NCI-H526 (cell line): ENCODE results near the gene MRPS34.
A peak's percentile ranks its signal among the peaks of the same experiment; 100 is the strongest.
"Not testable (repeated sequence)": the region's sequence is repeated elsewhere in the genome, so short reads cannot be mapped to it uniquely, and the experiment has no call there.

Experiments
- DNase-seq, 2 experiments: peaks; one replicate each; lab custom pipeline; 2025; lab: John Stamatoyannopoulos, UW

The MRPS34 gene

DNA sequence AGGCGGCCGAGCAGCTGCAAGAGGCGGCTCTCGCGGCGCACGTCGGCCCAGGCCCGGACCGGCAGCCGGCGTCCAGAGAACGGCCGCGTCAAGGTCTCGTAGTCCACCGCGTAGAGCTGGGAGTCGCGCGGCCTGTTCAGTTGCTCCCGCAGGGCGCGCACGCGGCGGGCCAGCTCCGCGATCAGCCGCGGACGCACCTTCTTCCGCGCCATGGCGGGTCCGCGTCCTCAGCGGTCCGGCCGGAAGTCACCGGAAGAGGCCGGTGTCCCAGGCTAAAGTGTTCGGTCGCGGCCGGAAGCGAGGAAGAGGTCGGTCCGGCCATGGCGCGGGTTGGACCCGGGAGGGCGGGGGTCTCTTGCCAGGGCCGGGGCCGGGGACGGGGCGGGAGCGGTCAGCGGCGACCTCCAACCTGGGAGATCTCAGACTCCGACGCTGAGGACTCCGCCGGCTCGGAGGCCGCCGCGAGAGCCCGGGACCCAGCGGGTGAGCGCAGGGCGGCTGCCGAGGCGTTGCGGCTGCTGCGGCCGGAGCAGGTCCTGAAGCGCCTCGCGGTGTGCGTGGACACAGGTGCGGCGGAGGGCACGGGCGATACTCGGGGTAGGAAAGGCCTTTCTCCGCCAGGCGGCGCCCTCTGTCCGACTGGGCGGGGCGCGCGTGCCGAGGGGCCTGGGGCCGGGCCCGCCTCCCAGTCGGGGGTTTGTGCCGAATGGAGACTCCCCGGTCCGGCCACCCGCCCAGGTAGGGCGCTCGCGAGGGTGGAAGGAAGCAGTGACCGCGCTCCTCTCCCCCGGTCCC, at the start of gene MRPS34:
Gene MRPS34 (minus strand): TSS at position 227 of the 795 bp plus-strand sequence. CDS start 15 bp downstream, at position 212.
- peak; percentile 30 to 84 for DNase-seq

DNA sequence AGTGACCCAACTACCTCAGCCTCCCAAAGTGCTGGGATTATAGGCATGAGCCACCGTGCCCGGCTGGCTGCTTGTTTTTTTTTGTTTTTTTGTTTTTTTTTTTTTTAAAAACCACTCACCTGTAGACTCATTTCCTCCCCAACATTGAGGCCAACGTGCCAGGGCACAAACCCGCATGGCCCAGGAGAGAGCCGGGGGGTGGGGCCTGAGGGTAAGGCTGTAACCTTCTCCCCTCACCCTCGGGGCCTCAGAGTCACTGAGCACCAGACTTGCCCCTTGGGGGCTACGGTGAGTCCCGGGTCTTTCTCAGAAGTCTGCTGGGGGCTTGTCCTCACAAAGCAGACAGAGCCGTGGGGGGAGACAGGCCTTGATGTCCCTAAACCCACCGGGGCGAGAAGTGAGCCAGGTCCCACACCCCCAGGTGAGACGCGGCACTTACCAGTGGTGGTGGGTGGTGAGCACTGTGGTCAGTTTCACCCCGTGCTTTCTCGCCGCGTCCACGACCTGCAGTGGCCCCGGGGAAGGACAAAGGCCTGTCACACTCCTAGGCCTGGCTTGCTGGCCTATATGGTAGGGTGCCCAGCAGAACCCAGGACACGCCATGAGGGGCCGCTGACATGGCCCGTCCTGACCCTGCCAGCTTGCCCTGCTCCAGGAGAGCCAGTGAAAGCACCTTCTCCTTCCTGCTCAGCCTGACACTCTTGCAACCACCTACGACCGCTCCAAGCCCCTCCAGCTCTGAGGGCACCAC, 49.1 kb upstream of the MRPS34 start:
- no peak for DNase-seq

DNA sequence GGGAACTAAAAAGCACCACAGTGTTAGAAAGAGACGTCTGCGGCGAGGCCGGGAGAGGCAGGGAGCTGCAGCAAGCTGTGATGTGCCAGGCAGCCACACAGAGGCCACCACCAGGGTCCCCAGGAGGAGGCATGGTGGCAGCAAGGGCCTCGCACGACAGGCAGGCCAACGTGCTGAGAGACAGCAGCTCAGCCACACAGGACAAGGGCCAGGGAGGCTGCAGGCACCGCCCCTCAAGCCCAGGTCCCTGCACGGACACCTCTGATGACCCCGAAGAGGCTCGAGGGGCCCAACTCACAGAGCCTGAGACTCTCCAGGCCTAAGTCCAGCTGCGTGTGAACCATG, 48.0 kb upstream of the MRPS34 start:
- DNase-seq = no peak

DNA sequence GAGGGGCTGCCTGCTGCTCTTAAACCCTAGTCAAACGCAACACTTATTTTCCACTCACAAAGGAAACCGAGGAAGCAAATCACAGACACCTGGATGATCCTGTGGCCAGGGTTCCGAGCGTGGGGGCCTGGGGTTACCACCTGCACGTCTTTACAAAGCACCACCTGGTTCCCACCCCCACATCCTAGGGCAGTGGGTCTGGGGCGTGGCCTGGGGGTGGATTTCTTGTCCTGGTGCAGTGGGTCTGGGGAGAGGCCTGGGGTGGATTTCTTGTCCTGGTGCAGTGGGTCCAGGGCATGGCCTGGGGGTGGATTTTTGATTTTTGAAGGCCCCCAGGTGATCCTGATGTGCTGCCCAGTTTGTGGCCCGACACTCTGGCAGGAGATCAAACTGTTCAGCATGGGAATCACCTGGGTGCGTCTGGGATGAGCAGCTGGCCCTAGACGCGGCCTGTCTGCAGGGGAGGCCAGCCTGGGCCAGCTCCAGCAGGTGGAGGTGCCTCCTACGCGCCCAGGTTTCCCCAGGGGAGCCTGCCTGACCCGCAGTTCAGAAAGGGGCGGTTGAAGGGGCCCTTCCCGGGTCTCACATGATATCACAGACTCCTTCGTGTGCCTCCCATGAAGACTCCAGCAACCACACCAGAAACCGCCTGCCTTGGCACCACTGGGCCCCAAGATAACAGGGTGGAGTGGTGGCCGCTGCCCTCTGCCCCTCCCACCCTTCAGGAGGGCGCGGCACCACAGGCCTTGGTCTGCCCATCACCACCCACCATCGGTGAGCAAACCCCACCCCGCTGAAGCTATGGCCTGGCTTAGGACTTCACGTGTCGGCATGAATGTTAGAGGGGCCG, 47.4 kb upstream of the MRPS34 start:
- no peak for DNase-seq

DNA sequence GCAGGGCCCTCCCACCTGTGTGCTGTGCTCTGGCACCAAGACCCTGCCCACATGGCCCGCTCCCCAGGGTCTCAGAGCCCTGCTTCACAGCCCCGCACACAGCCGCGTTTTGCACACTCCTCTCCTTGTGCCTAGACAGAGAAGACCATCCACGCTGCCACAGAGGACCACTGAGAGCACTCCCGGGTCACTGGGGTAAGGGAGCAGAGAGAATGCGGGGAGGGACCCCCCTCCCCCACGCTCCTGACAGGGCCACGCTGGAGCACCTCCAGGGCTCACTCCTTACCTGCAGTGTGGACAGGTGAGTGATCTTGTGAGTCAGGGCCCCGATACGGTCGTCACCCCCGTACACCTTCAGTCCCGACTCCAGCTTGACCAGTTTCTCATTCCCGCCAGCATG, 46.7 kb upstream of the MRPS34 start:
- no peak for DNase-seq

DNA sequence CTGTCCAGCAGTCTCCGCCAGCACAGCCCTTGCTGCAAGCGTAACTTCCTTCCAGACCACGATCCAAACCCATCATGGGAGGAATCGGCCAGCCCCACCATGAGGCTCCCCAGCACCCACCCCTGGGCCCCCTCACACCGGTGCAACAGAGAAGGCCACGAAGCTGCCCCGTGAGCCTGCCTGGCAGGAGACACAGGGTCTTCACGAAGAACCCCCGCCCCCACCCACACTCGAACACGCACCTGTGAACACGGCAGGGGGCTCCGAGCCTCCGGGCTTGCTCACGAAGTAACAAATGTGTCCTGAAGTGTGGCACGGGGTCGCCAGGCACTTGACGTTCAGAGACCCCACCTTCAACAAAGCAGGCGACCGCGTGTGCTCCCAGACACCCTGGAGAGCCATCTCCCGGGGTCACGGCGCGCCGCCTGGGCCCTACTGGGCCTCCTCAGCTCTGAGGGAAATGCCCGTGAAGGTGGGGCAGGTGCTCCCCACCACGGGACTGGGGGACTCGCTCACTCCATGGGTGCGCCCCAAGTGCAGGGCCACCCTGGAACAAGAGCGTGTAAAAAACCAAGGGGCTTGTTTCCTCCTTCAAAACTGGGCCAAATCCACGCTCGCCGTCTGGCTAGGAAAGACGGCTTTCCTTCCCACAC, 46.1 kb upstream of the MRPS34 start:
- no peak for DNase-seq

DNA sequence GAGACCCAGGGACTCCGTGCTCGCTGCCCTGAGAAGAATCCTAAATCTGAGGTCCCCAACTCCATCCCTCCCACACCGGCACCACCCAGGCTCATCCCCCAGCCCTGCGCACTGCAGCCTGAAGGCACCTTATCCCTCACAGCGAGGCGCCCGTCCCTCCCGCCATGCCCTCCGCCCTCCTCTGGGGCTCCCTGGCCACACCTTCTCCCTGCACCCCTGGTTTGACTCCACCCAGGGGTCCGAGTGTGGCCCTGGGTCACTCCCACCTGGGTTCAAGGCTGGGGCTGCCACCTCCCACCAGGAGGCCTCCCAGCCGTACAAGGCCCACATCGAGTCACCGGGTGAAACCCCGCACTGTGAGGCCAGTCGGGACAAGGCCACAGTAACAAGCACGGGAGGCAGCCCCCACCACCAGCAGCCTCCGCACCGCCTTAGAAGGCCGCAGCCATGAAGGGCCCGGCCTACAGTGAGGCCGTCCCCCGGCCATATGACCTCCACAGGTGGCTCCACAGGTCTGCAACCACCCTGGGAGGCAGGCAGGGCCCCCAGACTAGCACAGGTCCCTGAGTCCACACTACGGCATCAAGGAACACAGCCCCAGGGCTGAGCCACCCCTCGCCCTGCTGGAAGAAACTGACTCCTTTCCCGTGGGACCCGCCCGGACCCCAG, 45.4 kb upstream of the MRPS34 start:
- DNase-seq = no peak

DNA sequence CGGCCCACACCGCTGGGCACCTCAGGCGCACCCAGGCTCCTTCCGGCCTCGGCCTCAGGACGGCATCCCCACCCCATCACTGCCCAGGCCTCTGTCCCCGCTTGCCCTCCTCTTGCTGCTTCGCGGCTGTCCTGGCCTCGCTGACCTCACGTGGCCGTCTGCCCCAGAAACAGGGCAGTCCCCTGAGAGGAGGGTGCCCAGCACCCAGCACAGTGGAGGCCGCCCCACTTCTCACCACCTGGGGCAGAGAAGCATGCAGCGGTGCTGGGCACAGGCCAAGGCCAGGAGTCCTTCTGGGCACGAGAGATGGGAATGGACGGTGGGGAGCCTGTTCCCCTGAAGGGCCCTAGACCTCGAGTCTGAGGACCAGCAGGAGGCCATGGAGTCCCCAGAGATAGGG, 44.8 kb upstream of the MRPS34 start:
- DNase-seq = no peak

DNA sequence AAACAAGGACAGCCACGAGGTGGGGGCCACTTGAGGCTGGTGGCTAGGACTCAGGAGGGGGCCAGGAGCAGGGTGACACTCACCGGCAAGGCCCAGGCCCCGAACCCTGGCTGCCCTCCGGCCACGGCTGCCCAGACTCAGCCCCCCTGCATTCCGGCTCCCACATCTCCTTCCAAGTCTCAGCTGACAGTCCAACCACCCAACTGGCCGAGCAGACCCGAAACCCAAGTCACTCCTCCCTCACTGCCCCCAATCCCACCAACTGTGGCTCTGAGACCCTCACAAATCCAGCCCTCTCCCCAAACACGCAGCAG, 44.3 kb upstream of the MRPS34 start:
- DNase-seq = no peak

DNA sequence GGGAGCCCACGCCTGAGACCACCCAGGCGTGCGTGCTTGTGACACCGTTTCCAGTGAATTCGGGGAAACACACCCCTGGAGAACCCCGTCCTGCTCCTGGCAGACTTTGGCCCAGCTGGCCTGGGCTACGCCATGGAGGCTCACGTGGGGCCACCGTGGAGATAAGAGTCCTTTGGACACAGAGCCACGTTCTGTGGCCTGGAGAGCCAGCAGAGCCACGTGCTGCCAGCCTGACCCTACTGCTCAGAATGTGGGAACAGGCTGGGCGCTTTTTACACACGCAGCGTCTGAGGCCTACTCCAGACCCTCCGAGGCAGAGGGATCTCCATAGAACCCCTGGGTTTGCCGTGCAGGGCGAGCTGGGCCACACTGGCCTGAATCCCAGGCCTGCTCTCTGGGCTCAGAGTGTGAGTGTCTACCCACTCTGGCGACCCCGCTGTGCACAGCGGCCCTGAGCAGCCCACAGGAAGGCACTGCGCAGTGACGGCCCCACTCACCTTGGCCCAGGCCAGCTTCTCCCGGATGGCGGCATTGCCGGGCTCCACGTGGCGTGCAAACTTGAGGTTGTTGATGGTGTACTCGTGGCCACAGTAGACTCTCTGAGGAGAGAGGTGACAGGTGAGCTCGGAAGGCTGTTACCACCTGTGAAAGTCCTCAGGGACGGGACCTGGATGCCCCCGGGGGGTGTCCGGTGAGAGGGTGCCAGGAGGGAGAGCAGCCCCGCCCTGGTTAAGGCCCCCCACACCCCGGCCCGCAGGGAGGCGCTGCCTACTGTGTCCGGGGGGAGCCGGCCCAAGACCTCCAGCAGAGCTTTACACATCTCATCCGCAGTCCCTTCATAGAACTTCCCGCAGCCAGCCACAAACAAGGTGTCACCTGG, 43.7 kb upstream of the MRPS34 start:
- no peak for DNase-seq

DNA sequence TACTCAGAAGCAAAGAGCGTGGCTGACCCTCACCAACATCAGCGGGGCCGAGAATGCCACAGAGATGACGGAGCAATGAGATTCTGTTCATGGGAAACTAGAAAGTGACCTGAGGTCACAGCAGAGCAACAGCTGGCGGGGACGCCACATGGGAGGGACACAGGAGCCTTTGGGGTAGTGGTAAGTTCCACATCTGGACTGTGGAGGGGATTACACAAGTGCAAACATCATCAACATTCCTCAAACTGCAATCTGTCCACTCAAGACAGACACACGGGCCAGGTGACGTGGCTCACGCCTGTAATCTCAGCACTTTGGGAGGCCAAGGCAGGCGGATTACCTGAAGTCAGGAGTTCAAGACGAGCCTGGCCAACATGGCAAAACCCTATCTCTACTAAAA, 42.5 kb upstream of the MRPS34 start:
- DNase-seq = no peak

DNA sequence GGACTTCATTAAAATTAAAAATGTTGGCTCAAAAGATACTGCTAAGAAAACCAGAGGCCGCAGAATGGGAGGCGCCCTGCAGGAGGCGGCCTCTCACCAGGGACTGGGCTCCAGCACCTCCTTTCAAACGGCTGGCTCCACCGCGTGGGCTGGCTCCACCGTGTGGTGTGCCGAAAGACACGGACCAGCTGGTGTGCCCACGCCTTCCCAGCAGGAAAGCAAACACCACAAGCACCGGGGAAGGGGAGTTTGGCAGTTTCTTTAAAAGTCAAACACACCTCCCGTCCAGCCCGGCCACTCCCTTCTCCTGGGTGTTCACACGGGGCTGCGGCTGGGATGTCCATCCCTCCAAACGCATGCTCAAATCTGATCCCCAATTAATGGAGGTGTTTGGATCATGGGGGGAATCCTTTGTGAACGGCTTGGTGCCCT, 39.8 kb upstream of the MRPS34 start:
- peak; percentile 3 to 67 for DNase-seq

DNA sequence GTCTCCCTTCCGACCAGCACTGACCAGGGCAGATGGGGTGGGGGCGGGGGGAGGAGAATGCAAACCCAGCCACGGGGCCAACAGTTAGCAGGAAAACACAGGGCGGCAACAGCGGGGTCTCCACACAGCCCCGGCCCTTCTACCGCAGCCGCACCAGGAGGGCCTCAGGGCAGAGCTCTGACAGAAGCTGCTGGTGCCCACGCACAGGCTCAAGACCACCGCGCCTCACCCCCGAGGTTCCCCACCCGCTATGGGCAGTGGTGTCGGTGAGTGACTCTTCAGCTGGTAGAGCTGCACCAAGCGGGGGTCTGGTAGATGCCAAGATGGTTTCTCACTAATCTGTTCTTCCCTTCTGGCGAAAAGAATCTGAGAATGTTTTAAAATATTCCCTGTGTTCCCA, 37.6 kb upstream of the MRPS34 start:
- DNase-seq = no peak

DNA sequence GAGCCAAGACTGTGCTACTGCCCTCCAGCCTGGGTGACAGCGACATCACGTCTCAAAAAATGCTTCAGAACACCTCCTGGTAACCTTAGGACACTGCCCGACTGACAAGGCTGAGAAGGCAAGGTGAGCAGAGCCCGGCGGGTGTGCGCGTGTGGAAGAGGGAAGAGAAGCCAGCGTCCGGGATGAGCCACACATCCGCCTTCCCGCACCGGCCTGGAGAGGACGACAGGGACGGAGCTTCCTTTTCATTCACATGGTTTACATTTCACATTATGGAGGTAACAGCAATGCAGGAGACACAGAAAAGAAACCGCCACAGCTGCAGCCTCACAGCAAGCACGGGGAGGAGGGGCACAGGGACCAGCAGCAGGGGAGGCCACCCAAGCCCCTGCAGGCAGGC, 37.2 kb upstream of the MRPS34 start:
- no peak for DNase-seq

DNA sequence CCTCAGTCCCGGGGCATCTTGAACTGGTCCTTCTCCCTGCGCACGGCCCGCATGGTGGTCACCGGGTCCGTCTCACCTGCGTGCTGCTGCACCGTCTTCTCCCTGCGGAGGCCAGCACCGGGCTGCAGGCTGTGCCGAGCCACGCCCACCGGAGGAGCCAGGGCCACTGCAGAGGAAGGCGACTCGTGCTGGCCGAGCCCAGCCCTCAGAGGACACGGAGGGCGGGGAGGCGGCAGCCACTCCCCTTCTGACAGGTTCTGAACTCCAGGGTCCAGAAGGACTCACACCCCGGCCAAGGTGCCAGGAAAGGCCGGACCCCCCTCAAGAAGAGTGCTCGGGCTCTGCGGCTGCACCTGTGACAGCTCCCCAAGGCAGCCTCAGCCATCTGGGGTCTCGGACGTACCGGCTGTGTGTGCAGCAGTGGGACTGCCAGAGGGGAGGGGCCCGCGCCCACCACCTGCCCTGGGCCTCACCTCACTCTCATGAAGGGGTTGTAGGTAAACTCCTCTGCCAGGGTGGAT, 36.4 kb upstream of the MRPS34 start:
- no peak for DNase-seq

DNA sequence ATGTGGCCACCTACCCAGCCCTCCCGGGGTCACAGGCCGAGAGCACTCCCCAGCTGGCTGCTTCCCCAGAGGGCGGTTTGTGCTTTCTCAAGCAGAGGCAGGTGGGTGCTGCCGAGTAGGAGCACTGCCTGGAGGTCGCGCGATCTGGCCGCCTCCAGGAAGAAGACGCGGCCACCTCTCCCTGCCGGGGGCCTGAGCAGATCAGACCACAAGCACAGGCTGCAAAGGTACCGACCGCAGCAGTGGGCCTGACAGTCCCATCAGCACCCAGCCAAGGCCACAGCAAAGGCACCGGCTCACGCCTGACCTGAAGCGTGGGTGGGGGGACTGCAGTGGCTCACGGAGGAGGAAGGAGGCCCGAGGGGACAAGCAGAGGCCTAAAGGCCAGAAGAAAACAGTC, 35.8 kb upstream of the MRPS34 start:
- no peak for DNase-seq

DNA sequence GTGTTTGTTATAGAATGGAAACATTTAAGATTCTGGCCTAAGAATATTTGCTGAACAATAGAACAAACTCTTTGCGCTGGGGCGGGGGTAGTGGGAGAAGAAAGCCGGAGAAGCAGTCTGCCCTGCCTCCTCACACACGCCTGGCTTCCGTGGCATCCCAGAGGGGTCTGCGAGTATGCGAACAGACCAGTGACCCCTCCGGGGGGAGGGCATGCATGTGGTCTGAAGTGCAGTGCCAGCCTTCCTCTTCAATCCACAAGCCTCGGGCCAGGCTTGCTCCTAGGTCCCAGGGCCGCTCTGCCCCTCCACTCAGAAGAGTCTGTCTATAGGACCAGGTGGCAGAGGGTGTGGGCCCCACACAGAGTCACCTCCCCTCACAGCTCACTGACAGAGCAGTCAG, 34.7 kb upstream of the MRPS34 start:
- DNase-seq = no peak

DNA sequence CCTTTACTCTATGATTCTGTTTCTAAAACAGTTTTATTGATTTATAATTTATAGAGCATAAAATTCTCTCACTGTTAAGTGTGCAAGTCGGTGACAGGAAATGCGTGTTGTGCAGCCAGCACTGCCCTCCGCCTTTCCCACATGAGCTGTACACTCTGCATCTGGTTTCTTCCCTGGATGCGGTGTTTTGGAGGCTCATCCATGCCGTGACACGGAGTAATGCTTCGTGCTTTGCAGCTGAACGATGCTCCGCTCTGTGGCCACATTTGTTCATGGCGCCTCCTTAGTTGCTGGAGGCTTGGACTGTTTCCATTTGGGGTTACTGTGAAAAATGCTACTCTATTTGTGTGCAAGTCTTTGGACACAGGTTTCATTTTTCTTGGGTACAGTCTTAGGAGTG, 27.8 kb upstream of the MRPS34 start:
- DNase-seq = no peak

DNA sequence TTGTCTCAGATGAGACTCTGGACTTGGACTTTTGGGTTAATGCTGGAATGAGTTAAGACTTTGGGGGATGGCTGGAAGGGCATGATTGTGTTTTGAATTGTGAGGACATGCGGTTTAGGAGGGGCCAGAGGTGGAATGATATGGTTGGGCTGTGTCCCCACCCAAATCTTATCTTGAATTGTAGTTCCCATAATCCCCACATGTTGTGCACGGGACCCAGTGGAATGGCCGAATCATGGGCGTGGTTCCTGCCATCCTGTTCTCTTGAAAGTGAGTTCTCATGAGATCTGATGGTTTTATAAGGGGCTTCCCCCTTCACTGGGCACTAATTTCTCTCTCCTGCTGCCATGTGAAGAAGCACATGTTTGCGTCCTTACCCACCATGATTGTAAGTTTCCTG, 26.3 kb upstream of the MRPS34 start:
- DNase-seq = not testable (repeated sequence)

DNA sequence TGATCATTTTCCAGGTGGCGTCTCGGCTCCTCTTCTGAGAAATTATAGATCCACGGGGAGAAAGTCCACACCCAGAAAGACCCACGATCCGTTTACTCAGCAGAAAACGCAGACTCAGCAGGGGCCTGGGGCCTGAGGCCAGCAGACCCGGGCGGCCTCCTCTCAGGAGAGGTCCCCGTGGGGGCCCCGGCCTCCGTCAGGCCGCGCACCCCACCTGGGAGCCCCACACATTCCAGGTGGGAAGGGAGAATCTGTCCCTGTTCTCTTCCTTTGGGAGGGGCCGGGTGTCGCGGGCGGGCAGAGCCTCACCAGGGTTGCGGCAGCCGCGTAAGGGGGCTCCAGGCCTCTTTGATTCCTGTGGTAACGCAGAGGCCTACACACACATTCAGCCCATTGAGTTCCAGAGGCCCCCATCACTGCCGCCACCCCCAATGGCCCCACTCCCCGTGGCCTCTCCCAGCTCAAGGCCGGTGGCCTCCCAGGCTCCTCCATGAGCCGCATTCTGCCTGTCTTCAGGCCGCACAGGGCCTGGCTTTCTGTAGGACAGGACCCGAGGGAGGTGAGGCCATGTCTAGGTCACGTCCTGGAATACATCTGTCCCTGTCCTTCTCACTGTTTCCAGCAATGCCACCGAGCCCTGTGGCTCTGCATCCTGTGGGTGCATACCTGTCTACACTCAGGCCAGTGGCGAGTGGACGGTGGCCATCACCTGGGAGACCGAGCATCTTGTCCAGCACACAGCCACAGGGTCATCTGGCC, 22.2 kb upstream of the MRPS34 start:
- no peak for DNase-seq
